GM12891 (cell line): ENCODE measurements around the gene DOCK10.
A peak's percentile ranks its signal among the peaks of the same experiment; 100 is the strongest.

Source experiments
- DNase-seq: peaks from one replicate; pipeline ENCODE4 v3.0.0; 2011; ENCODE audit warnings: low spot score; ENCODE audit not compliant: insufficient read length
- FAIRE-seq: peaks from 2 replicates; lab custom pipeline; 2011; peaks lifted over from hg19 to GRCh38; lab: Jason Lieb, UNC
- PAX5 ChIP-seq: IDR thresholded peaks from 2 replicates; pipeline ENCODE4 v1.6.1; 2011; ENCODE audit warnings: low read length, moderate library complexity, mild to moderate bottlenecking; ENCODE audit not compliant: insufficient read depth, severe bottlenecking
- POLR2A ChIP-seq: IDR thresholded peaks from 2 replicates; pipeline ENCODE4 v1.6.1; 2011; ENCODE audit warnings: low read depth, low read length, control low read depth
- POLR2AphosphoS5 ChIP-seq: IDR thresholded peaks from 2 replicates; pipeline ENCODE4 v1.6.1; 2011; ENCODE audit warnings: low read depth, low read length, control low read depth
- POU2F2 ChIP-seq: IDR thresholded peaks from 2 replicates; pipeline ENCODE4 v1.6.1; 2011; ENCODE audit warnings: low read depth, mild to moderate bottlenecking, control low read depth, low read length, moderate library complexity
- SPI1 ChIP-seq: IDR thresholded peaks from 2 replicates; pipeline ENCODE4 v1.6.1; 2011; ENCODE audit warnings: low read depth, low read length, control low read depth
- TAF1 ChIP-seq: IDR thresholded peaks from 2 replicates; pipeline ENCODE4 v1.6.1; 2011; ENCODE audit warnings: low read depth, low read length, control low read depth

The DOCK10 gene

GRCh38 chr2:224983712-224984554 is 58.3 kb downstream of the DOCK10 start:
- no peak for TF ChIP-seq TAF1
- TF ChIP-seq POLR2A: no peak
- peak; percentile 73 for FAIRE-seq
- DNase-seq: no peak

- TF ChIP-seq POU2F2 (no peak), TAF1 (no peak), POLR2AphosphoS5 (no peak), POLR2A (no peak), PAX5 (no peak), SPI1 (no peak)
- DNase-seq (no peak), FAIRE-seq (peak; percentile 71)
These were observed 59.2 kb downstream of the DOCK10 start for GRCh38 chr2:224982910-224983711.

- no peak for DNase-seq
- no peak for TF ChIP-seq SPI1
- TF ChIP-seq POLR2A: no peak
- no peak for TF ChIP-seq POU2F2
- TF ChIP-seq TAF1: no peak
- TF ChIP-seq PAX5: no peak
- TF ChIP-seq POLR2AphosphoS5: no peak
- no peak for FAIRE-seq
These were observed 60.0 kb downstream of the DOCK10 start for GRCh38 chr2:224982226-224982625.

GRCh38 chr2:224976629-224977525 is 65.4 kb downstream of the DOCK10 start:
- peak; percentile 33 for FAIRE-seq
- no peak for TF ChIP-seq PAX5
- TF ChIP-seq SPI1: no peak
- TF ChIP-seq POU2F2: no peak
- TF ChIP-seq TAF1: no peak
- no peak for TF ChIP-seq POLR2AphosphoS5
- TF ChIP-seq POLR2A: no peak
- DNase-seq: no peak

- TF ChIP-seq POLR2AphosphoS5 (no peak), PAX5 (no peak), POLR2A (no peak), TAF1 (no peak), SPI1 (no peak), POU2F2 (no peak)
- DNase-seq: no peak
- FAIRE-seq: peak; percentile 48
These were observed 66.5 kb downstream of the DOCK10 start for GRCh38 chr2:224975761-224976160.

GRCh38 chr2:224973112-224974016 is 68.9 kb downstream of the DOCK10 start:
- FAIRE-seq (peak; percentile 76), DNase-seq (no peak)
- TF ChIP-seq TAF1 (no peak), PAX5 (no peak), POU2F2 (no peak), SPI1 (no peak), POLR2A (no peak), POLR2AphosphoS5 (no peak)

- no peak for TF ChIP-seq POLR2AphosphoS5
- no peak for TF ChIP-seq SPI1
- TF ChIP-seq PAX5: no peak
- TF ChIP-seq POU2F2: no peak
- no peak for TF ChIP-seq POLR2A
- no peak for TF ChIP-seq TAF1
- FAIRE-seq (peak; percentile 96), DNase-seq (no peak)
These were observed 71.1 kb downstream of the DOCK10 start for GRCh38 chr2:224971214-224971613.

GRCh38 chr2:224970311-224970710 is 72.0 kb downstream of the DOCK10 start:
- FAIRE-seq: peak; percentile 28
- no peak for TF ChIP-seq POU2F2
- no peak for DNase-seq
